GM20000 (cell line): Measurements from ENCODE around the gene IL20RA.
"Not testable (repeated sequence)": the region's sequence is repeated elsewhere in the genome, so short reads cannot be mapped to it uniquely, and the experiment has no call there.

Experiments
- DNase-seq: peaks from one replicate; pipeline ENCODE4 v3.0.0; 2012; ENCODE audit warnings: low spot score
- CTCF ChIP-seq: IDR thresholded peaks from 2 replicates; pipeline ENCODE4 v1.5.1; 2012; ENCODE audit warnings: mild to moderate bottlenecking, control low read depth; ENCODE audit errors: extremely low read depth, missing control alignments

Gene IL20RA

GRCh38 chr6:136983687-136984086 lies 61.1 kb downstream of the IL20RA start:
- no peak for TF ChIP-seq CTCF
- DNase-seq: no peak

- no peak for TF ChIP-seq CTCF
- DNase-seq: no peak
Measured at GRCh38 chr6:136982928-136983327, 61.8 kb downstream of the IL20RA start.

GRCh38 chr6:136980070-136980469 lies 64.7 kb downstream of the IL20RA start:
- DNase-seq: no peak
- TF ChIP-seq CTCF: no peak

- no peak for TF ChIP-seq CTCF
- DNase-seq: no peak
Measured at GRCh38 chr6:136979206-136979605, 65.6 kb downstream of the IL20RA start.

- TF ChIP-seq CTCF: no peak
- no peak for DNase-seq
Measured at GRCh38 chr6:136977075-136977474, 67.7 kb downstream of the IL20RA start.

GRCh38 chr6:136975089-136975715 lies 69.6 kb downstream of the IL20RA start:
- DNase-seq: no peak

GRCh38 chr6:136973781-136974180 lies 71.0 kb downstream of the IL20RA start:
- not testable (repeated sequence) for DNase-seq

More at GRCh38 chr6:136975089-136975715, 69.6 kb downstream of the IL20RA start:
- no peak for TF ChIP-seq CTCF

GRCh38 chr6:136971609-136972008 lies 73.2 kb downstream of the IL20RA start:
- DNase-seq: no peak
- TF ChIP-seq CTCF: no peak
